HG03571 (cell line): ENCODE data around the gene ERGIC2.
"Not testable (repeated sequence)": the region's sequence is repeated elsewhere in the genome, so short reads cannot be mapped to it uniquely, and the experiment has no call there.

ENCODE experiments used
- ATAC-seq: cut with Tn5 transposase; IDR thresholded peaks from one replicate; pipeline ENCODE4 v1.9.1; 2021; ENCODE audit not compliant: unreplicated experiment

The ERGIC2 gene, protein sequence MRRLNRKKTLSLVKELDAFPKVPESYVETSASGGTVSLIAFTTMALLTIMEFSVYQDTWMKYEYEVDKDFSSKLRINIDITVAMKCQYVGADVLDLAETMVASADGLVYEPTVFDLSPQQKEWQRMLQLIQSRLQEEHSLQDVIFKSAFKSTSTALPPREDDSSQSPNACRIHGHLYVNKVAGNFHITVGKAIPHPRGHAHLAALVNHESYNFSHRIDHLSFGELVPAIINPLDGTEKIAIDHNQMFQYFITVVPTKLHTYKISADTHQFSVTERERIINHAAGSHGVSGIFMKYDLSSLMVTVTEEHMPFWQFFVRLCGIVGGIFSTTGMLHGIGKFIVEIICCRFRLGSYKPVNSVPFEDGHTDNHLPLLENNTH

DNA sequence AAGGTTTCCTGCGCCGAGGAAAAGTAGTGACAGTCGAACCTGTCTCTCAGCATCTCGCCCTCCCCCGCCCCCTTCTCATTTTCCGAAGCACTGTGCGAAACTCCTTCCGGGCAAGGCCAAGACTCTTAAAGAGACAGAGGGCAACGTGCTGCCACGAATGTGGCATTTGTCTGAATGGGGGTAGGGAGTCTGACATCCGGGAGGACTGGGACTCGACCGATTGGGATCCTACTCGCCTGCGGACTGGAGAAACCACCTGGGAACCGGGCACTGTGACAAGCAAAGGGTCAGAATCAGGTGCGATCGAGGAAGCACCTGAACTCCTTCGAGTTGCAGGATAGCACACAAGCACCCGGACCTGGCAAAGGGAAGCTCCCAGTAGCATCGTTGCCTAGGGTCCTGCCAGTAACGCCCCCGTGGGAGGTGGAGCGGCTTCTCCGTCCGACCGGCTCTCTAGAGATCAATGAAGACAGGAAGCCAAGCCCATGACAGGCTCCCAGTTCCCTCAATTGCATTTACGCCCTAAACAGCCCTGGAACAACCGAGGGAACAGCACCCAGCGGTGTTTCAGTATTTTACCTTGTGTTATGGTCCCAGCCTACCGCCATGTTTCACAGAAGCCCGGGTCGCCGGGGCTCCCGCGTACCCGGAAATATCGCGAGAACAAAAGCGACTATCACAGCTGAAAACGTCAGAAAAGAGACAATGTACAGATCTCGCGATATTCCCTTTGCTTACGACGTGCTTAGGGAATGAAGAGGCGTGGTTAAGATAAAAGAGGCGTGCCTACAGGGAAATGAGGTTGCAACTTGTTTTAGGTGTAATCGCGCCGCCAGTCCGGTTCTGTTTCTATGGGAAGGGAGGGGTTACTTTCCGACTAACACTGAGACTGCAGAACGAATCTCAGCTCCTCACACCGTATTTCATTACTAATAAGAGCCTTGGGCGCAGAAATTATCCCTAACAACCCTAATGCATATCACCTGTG is at the start of gene ERGIC2:
Gene ERGIC2 (minus strand): TSS at position 637 of the 988 bp plus-strand sequence. CDS start 9,539 bp downstream, outside the sequence.
- peak; percentile 96 for ATAC-seq

DNA sequence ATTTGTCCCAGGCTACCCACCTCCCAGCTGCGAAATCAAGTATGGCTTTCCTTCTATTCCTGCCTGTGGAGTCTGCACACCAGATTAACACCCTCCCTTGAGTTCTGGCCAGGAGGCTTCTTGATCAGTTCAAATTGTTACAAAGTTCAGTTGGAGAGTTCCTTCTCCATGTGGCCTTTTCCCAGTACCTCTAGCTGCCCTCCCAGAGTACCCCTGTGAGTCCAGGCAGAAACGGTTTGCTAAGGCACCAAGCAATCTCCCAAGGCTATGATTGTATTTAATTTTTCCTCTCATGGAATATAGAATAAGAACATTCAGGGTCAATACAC is 49.7 kb upstream of the ERGIC2 start:
- ATAC-seq: no peak

DNA sequence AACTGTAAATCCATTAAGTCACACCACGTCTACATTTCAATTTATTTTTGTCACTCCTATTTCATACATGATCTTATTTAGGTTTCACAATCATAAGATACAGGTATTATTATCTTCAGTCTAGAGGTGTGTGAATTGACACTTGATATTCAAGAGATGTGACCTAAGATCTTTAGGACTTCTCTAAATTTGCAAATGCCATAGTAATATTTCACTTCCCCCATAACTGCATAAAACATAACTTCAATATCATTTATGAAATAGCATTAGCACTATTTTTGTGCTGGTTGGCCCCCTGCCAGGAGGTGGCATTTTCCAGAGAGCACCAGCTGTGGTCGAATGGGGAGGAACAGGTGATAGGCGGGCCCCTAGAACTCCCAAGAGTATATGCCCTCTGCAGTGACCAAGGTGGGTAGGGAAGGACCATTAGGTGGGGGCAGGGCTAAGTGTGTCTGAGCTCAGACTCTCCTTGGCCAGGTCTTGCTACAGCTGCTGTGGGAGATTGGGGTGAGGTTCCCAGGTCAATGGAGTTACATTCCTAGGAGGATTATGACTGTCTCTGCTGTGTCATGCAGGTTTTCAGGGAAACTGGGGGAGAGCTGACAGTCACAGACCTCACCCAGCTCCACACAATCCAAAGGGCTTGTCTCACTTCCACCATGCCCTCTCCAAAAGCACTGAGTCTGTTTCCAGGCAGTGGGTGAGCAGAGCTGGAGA is 49.2 kb upstream of the ERGIC2 start:
- no peak for ATAC-seq

DNA sequence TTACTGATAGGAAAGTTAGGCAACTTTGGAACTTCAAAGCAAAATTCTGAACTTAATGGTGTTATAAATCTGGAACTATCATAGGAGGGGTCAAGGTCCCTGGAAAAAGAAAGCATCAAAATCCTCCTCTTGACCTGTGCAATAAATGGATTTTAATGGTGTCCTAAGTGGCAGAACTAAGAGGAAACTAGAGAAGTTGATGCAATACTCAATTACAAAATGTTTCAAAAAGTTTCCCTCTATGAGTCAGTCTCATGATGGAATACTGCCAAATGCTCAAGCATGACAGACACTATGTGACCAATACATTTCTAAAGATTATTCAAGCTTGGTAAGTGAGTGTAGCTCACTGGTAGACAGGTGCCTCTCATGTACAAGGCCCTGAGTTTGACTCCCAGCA is 47.7 kb upstream of the ERGIC2 start:
- no peak for ATAC-seq

DNA sequence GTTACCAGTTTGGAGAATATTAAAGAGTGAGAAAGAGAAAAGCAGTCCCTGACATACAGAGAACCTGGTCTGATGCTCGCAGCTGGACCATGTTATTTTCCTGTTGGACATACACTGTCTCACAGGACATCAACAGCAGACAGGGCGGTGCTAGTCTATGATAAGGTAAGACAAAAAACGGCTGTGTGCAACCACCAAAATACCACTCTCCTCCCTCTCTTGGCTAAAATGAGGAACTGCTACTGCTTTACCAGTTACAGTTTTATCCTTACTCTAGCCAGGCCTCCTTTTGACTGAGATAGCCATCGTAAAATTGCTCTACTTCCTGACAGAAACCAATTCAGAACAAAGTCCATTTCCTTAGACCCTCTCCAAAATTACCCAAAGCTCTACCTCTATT is 47.0 kb upstream of the ERGIC2 start:
- ATAC-seq: peak; percentile 97

DNA sequence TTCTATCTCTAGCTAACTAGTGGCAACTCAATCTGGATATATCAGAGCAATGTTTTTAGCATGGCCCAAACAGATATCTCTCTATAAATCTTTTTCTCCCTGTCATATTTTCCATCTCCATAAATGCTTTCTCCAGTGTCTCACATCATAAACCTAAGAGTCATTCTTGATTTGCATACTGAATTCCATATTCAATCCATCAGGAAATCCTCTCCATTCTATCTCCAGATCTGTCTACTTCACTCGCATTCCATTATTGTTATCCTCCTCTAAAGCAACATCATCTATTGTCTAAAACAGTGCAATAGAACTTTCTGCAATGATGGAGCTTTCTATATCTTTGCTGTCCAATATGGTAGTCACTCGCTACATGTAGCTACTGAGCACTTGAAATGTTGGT is 45.5 kb upstream of the ERGIC2 start:
- ATAC-seq: no peak

DNA sequence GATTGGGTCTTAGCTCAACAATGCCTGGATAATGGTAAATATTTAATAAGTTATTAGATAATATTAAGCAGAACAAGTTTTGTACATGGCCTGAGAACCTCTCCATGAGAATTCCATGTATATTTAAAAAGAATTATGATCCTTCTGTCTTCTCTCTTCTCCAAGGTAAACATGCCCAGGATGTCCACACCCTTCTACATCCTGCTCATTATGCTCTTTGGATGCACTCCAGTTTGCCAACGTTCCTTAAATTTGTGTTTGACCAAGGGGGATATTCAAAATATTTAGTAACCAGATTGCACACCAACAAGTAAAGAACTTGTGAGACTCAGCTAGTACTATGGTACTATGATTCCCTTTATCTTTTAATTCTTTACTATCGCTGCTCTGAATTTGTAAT is 44.8 kb upstream of the ERGIC2 start:
- no peak for ATAC-seq

DNA sequence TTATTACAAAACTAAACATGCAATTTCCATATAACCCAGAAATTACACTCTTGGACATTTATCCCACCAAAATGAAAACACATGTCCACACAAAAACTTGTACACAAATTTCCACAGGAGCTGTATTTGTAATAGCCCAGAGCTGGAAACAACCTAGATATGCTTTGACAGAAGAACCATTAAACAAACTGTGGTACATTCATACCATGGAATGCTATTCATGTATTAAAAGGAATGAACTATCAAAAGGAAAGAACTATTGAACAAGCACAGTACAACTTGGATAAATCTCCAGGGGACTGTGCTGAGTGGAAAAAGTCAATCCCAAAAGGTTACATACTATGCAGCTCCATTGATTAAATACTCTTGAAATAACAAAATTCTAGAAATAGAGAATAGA is 35.8 kb upstream of the ERGIC2 start:
- ATAC-seq: no peak

DNA sequence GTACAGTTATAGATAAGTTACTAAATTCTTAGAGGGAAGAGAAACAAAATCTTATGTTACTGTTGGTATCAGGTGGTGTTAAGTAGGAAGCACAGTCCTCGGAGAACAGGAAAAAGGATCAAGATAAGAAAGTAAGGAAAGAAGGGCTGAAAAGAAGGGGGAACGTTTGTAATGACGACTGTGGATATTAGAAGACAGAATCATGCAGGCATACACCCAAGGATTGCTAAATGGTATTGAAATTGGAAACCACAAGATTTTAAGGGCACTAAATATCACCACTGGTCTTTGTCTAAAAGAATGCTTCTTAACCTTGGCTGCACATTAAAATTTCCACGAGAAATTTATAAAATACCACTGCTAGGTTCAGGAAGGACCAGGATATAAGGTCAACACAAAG is 34.1 kb upstream of the ERGIC2 start:
- ATAC-seq: no peak

DNA sequence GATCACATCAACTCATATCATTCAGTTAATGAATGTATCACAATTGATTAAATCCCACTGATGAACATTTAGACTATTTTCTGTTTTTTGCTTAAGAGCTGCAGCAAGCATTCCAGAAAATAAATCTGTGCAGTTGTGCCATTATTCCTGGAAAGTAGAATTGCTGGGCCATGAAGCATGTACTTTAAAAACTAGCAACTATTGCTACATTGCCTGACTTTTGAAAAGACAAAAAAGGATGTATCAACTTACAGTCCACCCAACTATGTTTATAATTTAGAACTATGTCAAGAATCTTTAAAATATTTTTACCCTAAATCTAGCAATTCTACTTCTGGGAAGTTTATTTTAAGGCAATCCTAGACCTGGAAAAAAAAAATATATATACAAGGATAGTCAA is 33.4 kb upstream of the ERGIC2 start:
- ATAC-seq: no peak

DNA sequence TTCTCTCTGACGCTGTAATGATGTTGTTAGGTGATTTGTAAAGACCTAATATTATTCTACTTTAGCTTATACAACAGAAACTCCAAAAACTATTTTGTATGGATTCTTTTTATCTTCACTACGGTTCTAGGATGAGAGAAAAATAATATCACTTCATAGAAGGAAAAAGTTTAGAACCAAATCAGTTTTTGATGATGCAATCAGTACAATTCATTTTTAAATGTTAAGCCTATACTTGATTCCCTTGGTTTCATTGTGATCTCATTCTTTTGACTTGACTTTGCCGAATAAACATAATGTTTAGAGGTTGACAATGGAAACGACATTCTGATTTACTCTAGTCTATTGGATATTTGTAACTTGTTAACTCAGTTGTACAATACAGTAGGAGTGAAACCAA is 24.6 kb upstream of the ERGIC2 start:
- ATAC-seq: no peak

DNA sequence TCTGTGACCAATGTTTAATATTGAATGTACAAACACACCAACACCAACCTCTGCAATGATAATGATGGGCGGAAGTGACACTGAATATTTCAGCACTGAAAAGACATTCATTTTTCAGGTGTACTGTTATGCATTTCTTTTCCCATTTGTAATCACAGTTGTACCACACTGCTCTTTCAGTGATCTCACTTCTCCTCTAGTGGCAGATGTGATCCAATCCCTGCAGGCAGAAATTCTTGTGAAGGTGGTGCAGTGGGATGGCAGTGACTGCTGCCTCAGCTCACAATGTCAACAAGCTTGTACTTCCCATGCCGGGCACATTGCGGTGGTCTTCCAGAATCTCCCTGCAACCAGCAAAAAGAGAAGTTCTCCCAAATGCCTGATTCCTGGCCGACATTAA is 23.0 kb upstream of the ERGIC2 start:
- ATAC-seq: no peak

DNA sequence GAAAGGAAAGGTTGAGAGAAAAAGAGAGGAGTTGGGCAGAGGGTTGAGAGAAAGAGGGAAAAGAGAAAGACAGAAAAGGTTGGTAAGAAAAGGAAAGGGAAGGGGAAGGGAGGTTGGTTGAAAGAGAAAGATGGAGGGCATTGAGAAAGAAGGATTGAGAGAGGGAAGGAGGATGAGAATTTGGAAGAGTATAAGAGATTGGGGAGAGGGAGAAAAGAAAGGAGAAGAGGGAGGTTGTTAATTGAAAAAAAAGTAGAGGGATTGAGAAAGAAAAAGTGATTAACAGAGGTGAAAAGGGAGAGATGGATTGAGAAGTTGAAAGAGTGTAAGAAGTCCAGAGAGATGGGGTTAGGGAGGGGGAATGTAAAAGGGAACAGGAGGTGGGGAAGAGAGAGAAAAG is 21.5 kb upstream of the ERGIC2 start:
- no peak for ATAC-seq

DNA sequence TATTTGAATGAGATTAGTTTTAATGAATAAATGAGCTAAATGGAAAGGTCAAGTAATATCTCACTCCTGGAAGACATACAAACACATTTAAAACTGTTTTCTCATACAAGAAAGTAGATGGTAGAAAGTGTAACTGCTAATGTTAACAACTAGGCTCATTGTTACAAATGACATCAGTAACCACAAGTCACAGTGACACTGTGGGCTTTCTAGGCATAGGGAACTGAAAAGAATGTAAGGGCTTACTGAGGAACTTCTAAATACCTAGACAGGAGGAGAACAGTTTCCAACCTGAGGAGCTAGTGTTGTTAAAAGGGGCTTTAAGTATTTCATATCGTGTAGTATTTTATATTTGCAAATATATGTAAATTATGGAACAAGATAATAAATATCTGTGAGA is 17.5 kb upstream of the ERGIC2 start:
- no peak for ATAC-seq

DNA sequence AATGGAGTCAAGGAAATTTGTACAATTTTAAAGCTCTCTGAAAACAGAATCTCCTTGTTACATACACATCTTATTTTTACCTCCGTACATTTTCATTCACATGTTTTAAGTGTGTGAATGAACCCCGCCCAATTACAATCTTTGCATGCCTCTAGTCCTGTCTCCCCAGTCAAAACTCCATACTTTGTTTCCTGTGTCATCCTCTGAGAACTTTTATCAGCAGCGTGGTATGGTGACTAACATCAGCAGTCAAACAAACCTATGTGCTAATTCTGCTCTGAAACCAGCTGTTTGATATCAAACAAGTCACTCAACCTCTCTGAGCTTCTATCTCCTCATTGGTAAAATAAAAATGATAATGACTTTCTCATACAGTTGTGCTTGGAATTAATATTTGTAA is 15.8 kb upstream of the ERGIC2 start:
- no peak for ATAC-seq

DNA sequence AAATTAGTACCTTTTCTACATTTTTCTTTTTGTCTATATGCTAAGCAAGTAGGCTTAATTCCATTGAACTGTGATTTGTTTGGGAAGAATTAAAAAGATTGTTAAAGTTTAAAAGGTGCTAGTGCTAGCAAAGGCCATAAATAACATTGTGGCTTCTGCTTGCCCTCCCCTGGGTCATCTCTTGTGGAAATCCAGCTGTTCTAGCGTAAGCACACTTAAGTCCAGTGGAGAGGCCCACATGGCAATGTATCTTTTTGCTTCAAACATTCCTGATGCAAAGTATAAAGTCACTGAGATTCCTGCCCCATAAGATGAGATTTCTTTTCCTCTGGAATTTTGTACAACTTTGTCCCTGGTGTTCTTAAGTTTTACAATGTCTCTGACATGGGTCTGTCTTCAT is 14.4 kb upstream of the ERGIC2 start:
- ATAC-seq: no peak

DNA sequence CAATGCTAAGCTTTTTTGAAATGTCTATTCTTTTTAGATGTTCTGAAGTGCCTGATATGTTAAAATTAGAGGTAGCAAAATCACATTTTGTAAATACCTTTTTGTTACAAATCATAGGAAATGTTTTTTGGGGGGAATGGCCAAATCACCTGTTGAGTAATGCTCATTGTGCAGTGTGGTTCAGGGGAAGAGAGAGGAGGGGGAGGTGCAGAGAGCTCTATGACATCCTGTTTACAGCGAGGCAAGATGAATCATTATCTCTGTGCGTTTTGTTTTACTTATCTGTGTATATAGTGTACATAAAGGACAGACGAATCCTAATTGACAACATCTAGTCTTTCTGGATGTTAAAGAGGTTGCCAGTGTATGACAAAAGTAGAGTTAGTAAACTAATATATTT is 9.4 kb upstream of the ERGIC2 start:
- ATAC-seq: not testable (repeated sequence)

DNA sequence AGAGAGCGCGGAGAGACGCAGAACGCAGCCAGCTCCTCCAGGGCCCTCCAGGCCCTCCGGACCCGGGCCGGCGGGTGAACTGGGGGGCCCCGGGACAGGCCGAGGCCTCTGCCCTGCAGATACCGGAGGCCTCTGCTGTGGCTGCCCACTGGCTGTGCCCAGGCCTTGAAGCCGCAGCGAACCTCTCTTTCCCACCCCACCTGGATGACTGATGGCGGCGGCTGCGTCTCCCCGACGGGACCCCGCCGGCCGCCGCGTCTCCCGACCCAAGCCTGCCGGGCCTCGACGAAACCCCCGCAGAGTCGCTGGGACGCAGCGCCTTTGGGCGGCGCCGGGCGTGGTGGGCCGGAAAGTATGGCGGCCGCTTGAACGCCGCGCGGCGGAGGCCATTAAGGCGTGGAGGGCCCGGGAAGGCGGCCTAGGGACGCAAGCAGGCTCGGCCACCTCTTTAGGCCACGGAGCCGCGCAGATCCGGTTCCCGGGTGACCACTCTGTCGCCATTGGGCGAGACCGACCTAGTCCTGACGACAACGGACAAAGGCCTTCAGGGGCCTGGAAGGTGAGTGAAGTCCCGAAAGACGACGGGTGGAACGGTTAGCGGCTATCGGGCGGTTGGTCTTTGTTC is 8.4 kb upstream of the ERGIC2 start:
- no peak for ATAC-seq

DNA sequence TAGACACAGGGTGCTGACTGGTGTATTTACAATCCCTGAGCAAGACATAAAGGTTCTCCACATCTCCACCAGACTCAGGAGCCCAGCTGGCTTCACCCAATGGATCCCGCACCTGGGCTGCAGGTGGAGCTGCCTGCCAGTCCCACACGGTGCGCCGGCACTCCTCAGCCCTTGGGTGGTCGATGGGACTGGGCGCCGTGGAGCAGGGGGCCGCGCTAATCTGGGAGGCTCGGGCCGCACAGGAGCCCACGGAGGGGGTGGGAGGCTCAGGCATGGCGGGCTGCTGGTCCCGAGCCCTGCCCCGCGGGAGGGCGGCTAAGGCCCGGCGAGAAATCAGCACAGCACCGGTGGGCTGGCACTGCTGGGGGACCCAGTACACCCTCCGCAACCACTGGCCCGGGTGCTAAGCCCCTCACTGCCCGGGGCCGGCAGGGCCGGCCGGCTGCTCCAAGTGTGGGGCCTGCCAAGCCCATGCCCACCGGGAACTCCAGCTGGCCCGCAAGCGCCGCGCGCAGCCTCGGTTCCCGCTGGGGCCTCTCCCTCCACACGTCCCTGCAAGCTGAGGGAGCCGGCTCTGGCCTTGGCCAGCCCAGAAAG is 5.2 kb upstream of the ERGIC2 start:
- ATAC-seq: not testable (repeated sequence)

DNA sequence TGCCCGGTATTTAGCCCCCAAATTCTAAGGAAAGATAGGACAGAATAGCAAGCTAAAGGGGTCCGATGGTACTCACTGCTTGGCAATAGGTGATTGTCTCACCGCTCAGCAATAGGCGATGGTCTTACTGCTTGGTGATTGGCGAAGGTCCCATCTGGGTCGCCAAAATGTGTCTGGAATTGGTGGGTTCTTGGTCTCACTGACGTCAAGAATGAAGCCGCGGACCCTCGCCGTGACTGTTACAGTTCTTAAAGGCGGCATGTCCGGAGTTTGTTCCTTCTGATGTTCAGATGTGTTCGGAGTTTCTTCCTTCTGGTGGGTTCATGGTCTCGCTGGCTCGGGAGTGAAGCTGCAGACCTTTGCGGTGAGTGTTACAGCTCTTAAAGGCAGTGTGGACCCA is 4.2 kb upstream of the ERGIC2 start:
- not testable (repeated sequence) for ATAC-seq

DNA sequence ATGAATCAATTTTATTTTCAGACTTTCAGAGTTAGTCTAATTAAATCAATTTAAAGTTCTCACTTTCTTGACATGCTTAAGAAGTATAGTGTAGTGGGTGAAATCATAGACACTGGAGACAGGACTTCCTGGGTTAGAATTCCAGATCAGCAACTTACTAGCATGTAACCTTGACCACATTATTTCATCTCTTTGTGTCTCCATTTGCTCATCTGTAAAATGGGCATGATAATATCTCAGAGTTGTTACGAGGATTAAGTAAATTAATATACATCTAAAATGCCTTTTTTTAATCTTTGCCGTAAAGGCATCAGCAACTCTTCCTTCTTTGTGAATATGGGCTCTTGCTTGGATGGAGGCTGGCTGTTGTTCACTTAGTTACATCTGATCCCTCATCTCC is 1.3 kb upstream of the ERGIC2 start:
- ATAC-seq: no peak
